IMR-90 (cell line): ENCODE data around the gene ASXL1.

Source experiments
- BHLHE40 ChIP-seq: fragments of 150-350 bp; IDR thresholded peaks from 2 replicates; pipeline ENCODE4 v1.6.1; 2016; ENCODE audit warnings: mild to moderate bottlenecking, low read depth, low read length
- CTCF ChIP-seq: conservative IDR thresholded peaks from 2 replicates; pipeline ENCODE4 v1.5.1; 2012; ENCODE audit warnings: mild to moderate bottlenecking, low read depth, low read length, improper control_type of control experiment
- MAFK ChIP-seq: IDR thresholded peaks from 2 replicates; pipeline ENCODE4 v1.6.1; 2012; ENCODE audit warnings: low read depth, low read length, improper control_type of control experiment
- MAZ ChIP-seq: IDR thresholded peaks from 2 replicates; pipeline ENCODE4 v1.6.1; 2012; ENCODE audit warnings: low read depth, mild to moderate bottlenecking, low read length, improper control_type of control experiment, moderate library complexity, borderline replicate concordance
- MXI1 ChIP-seq: IDR thresholded peaks from 2 replicates; pipeline ENCODE4 v1.6.1; 2012; ENCODE audit warnings: low read depth, mild to moderate bottlenecking, low read length, moderate library complexity, borderline replicate concordance
- POLR2A ChIP-seq: IDR thresholded peaks from 2 replicates; pipeline ENCODE4 v1.6.1; 2012; ENCODE audit warnings: mild to moderate bottlenecking, low read depth, low read length
- RAD21 ChIP-seq: IDR thresholded peaks from 2 replicates; pipeline ENCODE4 v1.6.1; 2012; ENCODE audit warnings: low read length, improper control_type of control experiment
- RFX5 ChIP-seq: IDR thresholded peaks from 2 replicates; pipeline ENCODE4 v1.8.0; 2012; ENCODE audit warnings: low read depth, mild to moderate bottlenecking, low read length, moderate library complexity
- SMC3 ChIP-seq: fragments of 150-350 bp; IDR thresholded peaks from 2 replicates; pipeline ENCODE4 v1.6.1; 2016; ENCODE audit warnings: low read depth, mild to moderate bottlenecking, antibody characterized with exemption, low read length, moderate library complexity
- USF2 ChIP-seq: fragments of 150-350 bp; IDR thresholded peaks from 2 replicates; pipeline ENCODE4 v1.6.1; 2017; ENCODE audit warnings: mild to moderate bottlenecking, antibody characterized with exemption, low read length, low read depth

- no peak for TF ChIP-seq SMC3
- no peak for TF ChIP-seq BHLHE40
- TF ChIP-seq CTCF = no peak
- TF ChIP-seq POLR2A = no peak
- TF ChIP-seq MAZ = no peak
- no peak for TF ChIP-seq MXI1
- no peak for TF ChIP-seq RFX5
- no peak for TF ChIP-seq USF2
- TF ChIP-seq RAD21 = no peak
- no peak for TF ChIP-seq MAFK
Observed at GRCh38 chr20:32391003-32391402, 32.9 kb downstream of the ASXL1 start.
